GM19372 (cell line): ENCODE results near the gene FAM50B.

Experiments
- ATAC-seq: cut with Tn5 transposase; IDR thresholded peaks from one replicate; pipeline ENCODE4 v1.9.1; 2021; ENCODE audit warnings: mild to moderate bottlenecking, low read depth, moderate library complexity; ENCODE audit not compliant: unreplicated experiment

Gene FAM50B

GRCh38 chr6:3870528-3870925 is 21.4 kb downstream of the FAM50B start:
- no peak for ATAC-seq

GRCh38 chr6:3871515-3871914 is 22.3 kb downstream of the FAM50B start:
- no peak for ATAC-seq

DNA sequence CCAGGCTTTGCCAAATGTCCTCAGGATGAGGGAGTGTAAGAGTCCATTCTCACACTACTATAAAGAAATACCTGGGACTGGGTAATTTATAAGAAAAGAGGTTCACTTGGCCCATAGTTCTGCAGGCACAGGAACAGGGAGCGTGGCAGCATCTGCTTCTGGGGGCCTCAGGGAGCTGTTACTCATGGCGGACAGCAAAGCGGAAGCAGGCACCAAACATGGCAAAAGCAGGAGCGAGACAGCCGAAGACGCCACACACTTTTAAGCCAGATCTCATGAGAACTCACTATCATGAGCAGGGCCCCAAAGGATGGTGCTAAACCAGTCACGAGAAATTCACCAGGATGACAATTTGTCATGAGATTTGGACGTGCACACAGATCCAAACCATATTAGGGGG is 22.8 kb downstream of the FAM50B start:
- no peak for ATAC-seq

GRCh38 chr6:3872370-3872854 is 23.2 kb downstream of the FAM50B start:
- ATAC-seq = no peak

GRCh38 chr6:3873051-3873450 is 23.9 kb downstream of the FAM50B start:
- ATAC-seq = no peak

DNA sequence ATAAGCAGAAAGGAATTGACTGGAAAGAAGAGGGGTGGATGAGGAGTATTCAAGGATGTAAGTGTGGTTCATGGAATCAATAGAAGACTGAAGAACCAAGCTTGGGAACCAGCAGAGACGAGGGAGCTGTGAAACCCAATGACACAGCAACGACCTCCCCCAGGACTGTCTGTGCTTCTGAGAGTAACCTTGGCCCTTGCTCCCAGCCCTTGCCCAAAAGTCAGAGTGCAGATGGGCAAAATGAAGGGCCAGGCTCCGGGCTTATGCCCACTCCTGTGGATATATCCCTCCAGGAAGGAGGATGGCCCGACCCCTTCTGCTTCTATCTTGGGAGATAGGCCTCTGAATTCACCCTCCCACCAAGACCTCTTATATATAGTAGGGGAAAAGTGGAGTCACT is 24.9 kb downstream of the FAM50B start:
- ATAC-seq = no peak

GRCh38 chr6:3875486-3875885 is 26.3 kb downstream of the FAM50B start:
- ATAC-seq = no peak

DNA sequence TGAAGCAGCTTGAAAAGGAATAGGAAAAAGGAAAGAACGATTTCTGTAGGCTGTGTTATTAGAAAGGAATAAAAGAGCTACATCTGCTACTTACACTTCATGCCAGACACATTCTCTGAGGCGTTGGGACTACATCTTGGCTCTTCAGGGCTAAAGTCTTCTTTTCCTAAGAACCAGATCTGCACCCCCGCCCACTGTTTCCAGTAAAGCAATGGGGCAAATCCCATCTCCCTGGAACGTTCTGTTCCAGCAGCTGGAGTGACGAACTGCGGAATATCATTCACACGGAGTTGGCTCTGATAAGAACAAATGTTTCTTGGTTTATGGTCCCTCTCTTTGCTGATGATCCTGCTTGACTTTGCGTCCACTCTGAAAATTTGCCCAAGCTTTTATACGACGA is 26.9 kb downstream of the FAM50B start:
- ATAC-seq = no peak

DNA sequence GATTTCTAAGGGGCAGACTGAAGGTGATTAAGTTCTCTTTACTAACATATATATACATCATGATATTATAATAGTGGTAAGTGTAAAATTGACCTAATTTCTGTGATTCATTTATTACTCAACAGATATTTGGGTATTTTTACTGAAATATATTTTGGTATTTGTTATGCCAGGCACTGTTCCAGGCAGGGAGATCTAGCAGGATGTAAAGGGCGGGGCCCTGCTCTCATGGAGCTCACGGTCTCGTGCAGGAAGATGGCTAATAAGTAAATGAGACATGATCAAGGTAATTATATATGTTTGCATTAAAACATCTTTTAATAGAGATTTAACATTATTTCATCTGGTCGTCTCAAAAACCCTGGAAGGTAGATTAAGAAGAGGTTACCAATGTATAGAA is 27.7 kb downstream of the FAM50B start:
- ATAC-seq = no peak

DNA sequence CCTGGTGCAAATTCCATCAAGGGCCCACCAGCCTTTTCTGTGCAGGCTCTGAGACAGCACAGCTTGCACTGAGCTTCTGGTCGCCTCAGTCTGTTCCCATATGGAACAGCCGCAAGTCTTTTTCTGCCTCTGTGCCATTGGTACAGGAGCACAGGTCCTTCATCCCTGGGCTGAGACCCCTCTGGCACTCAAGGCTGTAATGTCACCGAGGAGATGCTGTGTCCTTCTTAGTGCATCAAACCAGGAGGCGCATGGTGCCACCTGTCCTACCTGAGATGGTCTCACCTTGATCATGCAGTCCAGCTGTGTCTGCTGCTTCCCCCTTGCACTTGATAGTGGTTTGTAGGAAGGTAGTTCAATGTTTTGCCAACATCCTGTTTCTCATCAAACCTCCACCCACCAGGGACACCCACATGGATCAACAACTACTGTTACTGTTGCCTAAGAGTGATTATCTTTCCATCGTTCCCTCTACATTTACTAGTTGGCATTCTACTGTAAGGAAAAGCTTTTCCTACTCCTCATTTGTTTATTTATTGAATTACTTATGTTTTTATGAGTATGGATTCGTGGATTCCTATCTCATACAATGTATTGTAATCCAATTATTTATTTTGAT is 29.0 kb downstream of the FAM50B start:
- ATAC-seq = no peak

DNA sequence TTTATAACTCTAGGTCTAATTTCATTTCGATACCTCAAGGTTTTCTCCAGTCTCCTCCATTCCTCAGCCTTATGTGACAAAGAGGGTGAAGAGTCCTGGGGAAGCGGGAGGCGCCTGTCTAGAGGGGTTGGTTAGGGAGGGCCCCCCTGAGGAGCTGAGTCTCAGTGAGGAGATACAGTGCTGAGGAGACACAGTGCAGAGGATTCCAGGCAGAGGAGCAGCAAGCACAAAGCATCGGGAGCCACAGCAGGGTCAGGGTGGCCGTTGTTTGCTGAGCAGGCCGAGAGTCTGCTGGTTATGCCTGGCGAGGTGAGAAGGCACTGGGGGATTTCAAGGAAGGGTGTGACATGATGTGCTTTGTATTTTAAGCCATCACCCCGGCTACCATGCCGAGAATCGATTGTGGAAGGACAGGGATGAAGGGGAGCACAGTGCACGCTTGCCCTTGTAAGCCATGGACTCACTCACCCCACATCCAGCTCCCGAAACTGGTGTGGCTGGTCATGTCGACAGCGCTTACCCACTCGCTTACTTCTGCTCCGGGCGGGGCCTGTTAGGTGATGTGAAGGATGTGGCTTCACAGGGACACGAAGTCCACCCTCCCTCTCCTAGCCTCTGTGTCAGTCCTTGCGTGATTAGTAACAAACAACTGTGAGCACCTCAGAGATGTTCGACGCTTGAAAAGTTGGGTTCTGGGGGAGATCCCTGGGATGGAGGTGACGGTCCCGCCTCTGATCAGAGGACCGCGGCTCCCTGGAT is 30.2 kb downstream of the FAM50B start:
- no peak for ATAC-seq

DNA sequence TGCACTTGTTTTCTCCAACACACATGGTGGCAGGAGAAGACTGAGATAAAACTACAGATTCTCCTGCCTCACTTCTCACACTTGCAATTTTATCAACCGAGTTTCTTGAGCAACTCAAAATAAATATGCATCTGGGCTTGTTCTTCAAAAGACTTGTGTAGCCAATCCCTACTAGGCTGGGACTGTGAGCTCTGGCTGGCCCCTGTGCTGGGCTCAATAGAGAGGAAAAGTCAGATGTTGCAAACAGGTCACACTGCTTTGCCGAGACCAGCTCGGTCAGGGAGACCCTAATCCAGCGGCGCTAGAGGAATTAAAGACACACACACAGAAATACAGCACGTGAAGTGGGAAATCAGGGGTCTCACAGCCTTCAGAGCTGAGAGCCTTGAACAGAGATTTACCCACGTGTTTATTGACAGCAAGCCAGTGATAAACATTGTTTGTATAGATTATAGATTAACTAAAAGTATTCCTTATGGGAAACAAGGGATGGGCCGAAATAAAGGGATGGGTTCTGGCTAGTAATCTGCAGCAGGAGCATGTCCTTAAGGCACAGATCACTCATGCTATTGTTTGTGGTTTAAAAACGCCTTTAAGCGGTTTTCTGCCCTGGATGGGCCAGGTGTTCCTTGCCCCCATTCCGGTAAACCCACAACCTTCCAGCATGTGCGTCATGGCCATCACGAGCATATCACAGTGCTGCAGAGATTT is 32.7 kb downstream of the FAM50B start:
- ATAC-seq = no peak

DNA sequence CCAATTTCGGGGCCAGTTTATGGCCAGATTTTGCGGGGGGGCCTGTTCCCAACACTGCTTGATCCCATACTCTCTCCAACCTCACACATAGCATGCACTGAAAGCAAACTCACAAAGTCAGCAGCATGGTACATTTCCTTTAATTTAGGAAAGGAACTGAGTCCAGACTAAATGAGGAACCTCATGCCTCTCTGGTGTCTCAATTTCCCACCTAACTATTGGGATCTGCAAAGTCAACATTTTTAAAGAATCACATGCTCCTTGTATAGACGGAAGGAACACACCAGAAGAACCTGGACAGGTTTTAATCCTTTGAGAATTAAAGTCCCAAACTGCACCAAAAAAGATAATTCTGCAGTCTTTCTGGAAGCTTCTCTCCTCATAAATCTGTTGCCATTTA is 33.3 kb downstream of the FAM50B start:
- no peak for ATAC-seq

DNA sequence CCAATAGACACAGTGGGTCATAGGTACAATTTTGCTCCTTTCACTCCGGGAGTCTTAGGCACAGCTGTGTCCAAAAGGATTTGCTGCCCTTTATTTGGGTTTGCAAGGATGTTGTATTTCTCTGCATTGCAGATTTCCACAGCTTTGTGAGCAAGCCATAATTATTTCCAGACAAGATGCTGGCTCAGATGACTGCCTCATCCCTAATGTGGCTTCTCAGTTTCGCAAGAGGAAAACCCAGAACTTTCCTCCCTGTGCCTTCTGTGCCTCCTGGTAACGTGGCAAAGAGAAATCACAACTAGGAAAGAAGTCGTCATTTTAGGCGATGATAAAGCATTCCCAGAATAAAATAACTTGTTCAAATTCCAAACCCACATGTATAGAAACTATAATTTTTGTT is 33.7 kb downstream of the FAM50B start:
- no peak for ATAC-seq

GRCh38 chr6:3884007-3884745 is 35.0 kb downstream of the FAM50B start:
- ATAC-seq = no peak

- ATAC-seq = no peak
These were observed 36.3 kb downstream of the FAM50B start for GRCh38 chr6:3885262-3886036.

GRCh38 chr6:3887150-3887700 is 38.1 kb downstream of the FAM50B start:
- ATAC-seq = no peak

- no peak for ATAC-seq
These were observed 39.2 kb downstream of the FAM50B start for GRCh38 chr6:3888153-3888957.

DNA sequence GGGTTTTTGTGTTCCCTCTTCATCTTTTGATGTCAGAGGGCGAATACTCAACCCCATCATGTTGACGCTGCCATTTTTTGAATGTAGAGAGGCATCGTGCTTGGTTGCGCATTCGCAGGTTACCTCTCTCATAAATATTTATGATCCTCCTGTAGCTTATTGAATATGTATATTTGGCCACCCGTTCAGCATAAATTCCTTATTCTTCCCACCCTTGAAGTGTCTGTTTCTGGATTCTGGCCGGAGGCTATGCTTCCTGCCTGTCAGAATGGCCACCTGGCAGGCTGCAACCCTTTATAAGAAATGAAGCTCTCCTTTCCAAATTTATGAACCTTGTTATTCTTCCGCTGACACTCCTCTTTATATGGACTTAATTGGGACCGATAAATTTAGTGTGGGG is 40.9 kb downstream of the FAM50B start:
- ATAC-seq = no peak
